Tibial nerve (tissue), 4 donors: ENCODE results near the gene LAMB4. TPM values are rescaled to one million over a fixed set of nuclear protein-coding genes. Genes with fewer than 3 reads are reported as not detected.

Source experiments
- DNase-seq, 2 donors: peaks; one replicate each; pipeline ENCODE4 v3.0.0-alpha.2; 2019; ENCODE audit warnings: low spot score in 2 of 2
- H3K27ac ChIP-seq, 4 donors: fragments of 200-600 bp; sonication (generic) in 3 of 4; one replicate each; pipeline ENCODE4 v1.5.1; 2017 to 2019; ENCODE audit warnings: mild to moderate bottlenecking in 1 of 4
- H3K27me3 ChIP-seq, 2 donors: fragments of 200-600 bp; sonication (generic) in 1 of 2; one replicate each; pipeline versions ENCODE4 v1.5.1 to v1.6.0; 2017 to 2019
- H3K36me3 ChIP-seq, 3 donors: fragments of 200-600 bp; sonication (generic); one replicate each; pipeline ENCODE4 v1.5.1; 2018 to 2019
- H3K4me1 ChIP-seq, 4 donors: fragments of 200-600 bp; sonication (generic) in 3 of 4; one replicate each; pipeline ENCODE4 v1.5.1; 2017 to 2019
- H3K4me3 ChIP-seq, 4 donors: fragments of 200-600 bp; sonication (generic) in 3 of 4; one replicate each; pipeline ENCODE4 v1.5.1; 2017 to 2019; ENCODE audit warnings: mild to moderate bottlenecking in 1 of 4, moderate library complexity in 1 of 4
- H3K9me3 ChIP-seq, 4 donors: fragments of 200-600 bp; sonication (generic) in 3 of 4; one replicate each; pipeline ENCODE4 v1.5.1; 2017 to 2019
- CTCF ChIP-seq, 5 experiments: fragments of 200-600 bp in 3 of 5; fragments of 450-650 bp in 2 of 5; sonication (generic) in 3 of 5; IDR thresholded peaks; one replicate each; pipeline ENCODE4 v1.5.1; 2016 to 2019; ENCODE audit warnings: antibody characterized with exemption in 5 of 5, mild to moderate bottlenecking in 3 of 5, moderate library complexity in 2 of 5
- EP300 ChIP-seq, 2 donors: sonication (generic); formaldehyde crosslinking; IDR thresholded peaks; one replicate each; pipeline ENCODE4 v1.6.1; 2017; ENCODE audit warnings: antibody characterized with exemption in 2 of 2, mild to moderate bottlenecking in 1 of 2
- POLR2A ChIP-seq, 2 donors: fragments of 450-650 bp; IDR thresholded peaks; one replicate each; pipeline ENCODE4 v1.6.1; 2017; ENCODE audit warnings: antibody characterized with exemption in 2 of 2, mild to moderate bottlenecking in 2 of 2, moderate library complexity in 2 of 2
- WGBS, 2 donors: methylation state at CpG; one replicate each; pipeline ENCODE4 v1.1.5; 2018; 5-methylcytosine and 5-hydroxymethylcytosine counted together
- total RNA-seq, 4 donors: library from RNA; depleted of rRNA; stranded (reverse); fragments of >200 nt; gene quantifications; one replicate each; pipeline ENCODE4 v1.1.0, GENCODE V29; 2016

LAMB4 gene
- total RNA-seq, 4 donors from 2014 or later, result 0.22 to 1.2 (median 0.42) TPM; not detected in 1

GRCh38 chr7:108028111-108028510 lies 102.0 kb downstream of the LAMB4 start:
- H3K36me3 ChIP-seq, result no peaks in the 10 kb centered on the region
- H3K27me3 ChIP-seq, result no peaks in the 10 kb centered on the region
- DNase-seq, result no peak
- H3K4me1 ChIP-seq, result peaks cover 0 to 12% (median 0%) of the 10 kb centered on the region in 4 donors
- H3K9me3 ChIP-seq, result no peaks in the 10 kb centered on the region
- no peak overlapping the region for H3K27ac ChIP-seq
- TF ChIP-seq CTCF (IDR thresholded peaks at IDR 0.05), result no peak
- no peak for TF ChIP-seq POLR2A (IDR thresholded peaks at IDR 0.05)
- no peak for TF ChIP-seq EP300 (IDR thresholded peaks at IDR 0.05)
- H3K4me3 ChIP-seq, result no peak overlapping the region
- WGBS, 2 donors, result 74 to 75% methylated on average over 2 of the region's 2 CpGs

GRCh38 chr7:108027239-108027638 lies 102.9 kb downstream of the LAMB4 start:
- no peaks in the 10 kb centered on the region for H3K36me3 ChIP-seq
- no peaks in the 10 kb centered on the region for H3K27me3 ChIP-seq
- TF ChIP-seq POLR2A (IDR thresholded peaks at IDR 0.05) (no peak), EP300 (IDR thresholded peaks at IDR 0.05) (no peak), CTCF (IDR thresholded peaks at IDR 0.05) (no peak)
- DNase-seq, result no peak
- 46 to 54% methylated on average over 1 of the region's 1 CpG for WGBS, 2 donors
- peaks cover 0 to 12% (median 0%) of the 10 kb centered on the region in 4 donors for H3K4me1 ChIP-seq
- peak overlapping the region in 1 of 4 donors; percentile 39 for H3K27ac ChIP-seq
- no peak overlapping the region for H3K4me3 ChIP-seq
- H3K9me3 ChIP-seq, result no peaks in the 10 kb centered on the region

- WGBS, 2 donors, result 84 to 89% methylated on average over 3 of the region's 3 CpGs
- H3K4me1 ChIP-seq, result peaks cover 0 to 12% (median 0%) of the 10 kb centered on the region in 4 donors
- TF ChIP-seq EP300 (IDR thresholded peaks at IDR 0.05) (no peak), CTCF (IDR thresholded peaks at IDR 0.05) (no peak), POLR2A (IDR thresholded peaks at IDR 0.05) (no peak)
- no peaks in the 10 kb centered on the region for H3K9me3 ChIP-seq
- H3K27me3 ChIP-seq, result no peaks in the 10 kb centered on the region
- no peaks in the 10 kb centered on the region for H3K36me3 ChIP-seq
- H3K4me3 ChIP-seq, result no peak overlapping the region
- DNase-seq, result no peak
- H3K27ac ChIP-seq, result peak overlapping the region in 1 of 4 donors; percentile 39
These were observed 103.5 kb downstream of the LAMB4 start for GRCh38 chr7:108026647-108027046.

- Histone ChIP-seq H3K4me3 (no peak overlapping the region), H3K4me1 (peaks cover 0 to 12% (median 0%) of the 10 kb centered on the region in 4 donors), H3K36me3 (no peaks in the 10 kb centered on the region), H3K27me3 (no peaks in the 10 kb centered on the region), H3K9me3 (no peaks in the 10 kb centered on the region), H3K27ac (peak overlapping the region in 1 of 4 donors; percentile 39)
- no peak for DNase-seq
- no peak for TF ChIP-seq CTCF (IDR thresholded peaks at IDR 0.05)
- no peak for TF ChIP-seq EP300 (IDR thresholded peaks at IDR 0.05)
- no peak for TF ChIP-seq POLR2A (IDR thresholded peaks at IDR 0.05)
- WGBS, 2 donors, result 90 to 95% methylated on average over 5 of the region's 5 CpGs
These were observed 104.0 kb downstream of the LAMB4 start for GRCh38 chr7:108026116-108026515.

GRCh38 chr7:108024538-108024937 lies 105.6 kb downstream of the LAMB4 start:
- Histone ChIP-seq H3K27me3 (no peaks in the 10 kb centered on the region), H3K4me3 (no peak overlapping the region), H3K4me1 (peaks cover 0 to 3% (median 0%) of the 10 kb centered on the region in 4 donors), H3K36me3 (no peaks in the 10 kb centered on the region), H3K27ac (no peak overlapping the region), H3K9me3 (no peaks in the 10 kb centered on the region)
- TF ChIP-seq POLR2A (IDR thresholded peaks at IDR 0.05) (no peak), EP300 (IDR thresholded peaks at IDR 0.05) (no peak), CTCF (IDR thresholded peaks at IDR 0.05) (no peak)
- DNase-seq, result no peak
- WGBS, 2 donors, result 91 to 95% methylated on average over 6 of the region's 6 CpGs
